HepG2 (cell line): ENCODE results near the gene SSC4D. TPM values are rescaled to one million over a fixed set of nuclear protein-coding genes. Genes with fewer than 3 reads are reported as not detected.
A peak's percentile ranks its signal among the peaks of the same experiment; 100 is the strongest.

ENCODE experiments used
- ATAC-seq: fragments of 200-7000 bp; cut with Tn5 transposase; 3 replicates; pipeline ENCODE4 v1.9.1; 2020; ENCODE audit warnings: mild to moderate bottlenecking, moderate library complexity
- BruUV-seq: library from RNA; stranded (reverse); fragments of 400-500 nt; replicated peaks from 2 replicates; lab custom pipeline; 2021; lab: Mats Ljungman, UMichigan
- CTCF ChIA-PET: fragments of 300-600 bp; formaldehyde crosslinking; extraction: SDS; loops from one replicate; lab custom pipeline; 2021; ENCODE audit warnings: low total read pairs, inconsistent platforms, low intra/inter-chr PET ratio; lab: Yijun Ruan, JAX
- POLR2A ChIA-PET: fragments of 350-600 bp; sonication (Branson Sonifier 250); formaldehyde crosslinking; loops from one replicate; lab custom pipeline; 2020; ENCODE audit warnings: antibody characterized with exemption, inconsistent platforms; lab: Yijun Ruan, JAX
- DNase-seq: peaks from one replicate; pipeline ENCODE4 v3.0.0-alpha.2; 2015; ENCODE audit warnings: low spot score
- FAIRE-seq: peaks from 3 replicates; lab custom pipeline; 2011; peaks lifted over from hg19 to GRCh38; lab: Jason Lieb, UNC
- H2AFZ ChIP-seq: one replicate; pipeline ENCODE4 v1.6.1; 2011; ENCODE audit warnings: low read length, inconsistent platforms
- H3K27ac ChIP-seq: fragments of 300-600 bp; 3 replicates; pipeline ENCODE4 v1.8.0; 2011; ENCODE audit warnings: mixed run types, mild to moderate bottlenecking, mixed read lengths, low read length, inconsistent platforms; ENCODE audit not compliant: insufficient read depth; ENCODE audit errors: extremely low read length
- H3K27me3 ChIP-seq, 2 experiments: fragments of 200-600 bp in 1 of 2; 2 replicates in 1 of 2; 3 replicates in 1 of 2; pipeline versions ENCODE4 v1.6.0 to v1.8.0; 2011; ENCODE audit warnings: low read length in 2 of 2, mild to moderate bottlenecking in 2 of 2, moderate library complexity in 2 of 2, inconsistent platforms in 1 of 2; ENCODE audit not compliant: insufficient read depth in 2 of 2, control insufficient read depth in 1 of 2
- H3K36me3 ChIP-seq, 2 experiments: fragments of 200-600 bp in 1 of 2; replicated peaks in 1 of 2; 2 replicates in 1 of 2; 3 replicates in 1 of 2; pipeline versions ENCODE4 v1.5.1 to v1.8.0; 2011; ENCODE audit warnings: low read length in 2 of 2, inconsistent platforms in 1 of 2; ENCODE audit not compliant: insufficient read depth in 2 of 2, control insufficient read depth in 1 of 2
- H3K4me1 ChIP-seq: 2 replicates; pipeline ENCODE4 v1.5.1; 2012; ENCODE audit warnings: low read length, inconsistent platforms; ENCODE audit not compliant: insufficient read depth
- H3K4me2 ChIP-seq: 2 replicates; pipeline ENCODE4 v1.6.0; 2011; ENCODE audit warnings: low read depth, low read length, inconsistent platforms
- H3K4me3 ChIP-seq, 3 experiments: fragments of 200-600 bp in 1 of 3; sonication (generic), shearing (Covaris generic) in 1 of 3; replicated peaks in 1 of 3; 2 replicates each; pipeline ENCODE4 v1.5.1; 2011 to 2016; ENCODE audit warnings: low read length in 3 of 3, inconsistent platforms in 2 of 3, low read depth in 2 of 3, mild to moderate bottlenecking in 2 of 3, control low read depth in 1 of 3, mixed read lengths in 1 of 3; ENCODE audit not compliant: insufficient read depth in 1 of 3
- H3K79me2 ChIP-seq: one replicate; pipeline ENCODE4 v1.6.1; 2011; ENCODE audit warnings: low read length, inconsistent platforms; ENCODE audit not compliant: insufficient read depth
- H3K9ac ChIP-seq: 2 replicates; pipeline ENCODE4 v1.6.0; 2011; ENCODE audit warnings: mild to moderate bottlenecking, low read depth, low read length, inconsistent platforms; ENCODE audit not compliant: insufficient read depth
- H3K9me3 ChIP-seq: 2 replicates; pipeline ENCODE4 v1.5.1; 2012; ENCODE audit warnings: mild to moderate bottlenecking, low read length
- H4K20me1 ChIP-seq: 2 replicates; pipeline ENCODE4 v1.6.0; 2011; ENCODE audit warnings: inconsistent platforms, mild to moderate bottlenecking, low read length, moderate library complexity; ENCODE audit not compliant: insufficient read depth
- AKAP8 ChIP-seq: sonication (generic); formaldehyde crosslinking; IDR thresholded peaks from 2 replicates; pipeline ENCODE4 v1.5.1; 2020; ENCODE audit warnings: mild to moderate bottlenecking, missing genetic modification reagents
- CAMTA2 ChIP-seq: sonication (generic); formaldehyde crosslinking; IDR thresholded peaks from 2 replicates; pipeline ENCODE4 v1.4.0; 2020; ENCODE audit warnings: mild to moderate bottlenecking, missing genetic modification reagents, borderline replicate concordance
- FOSL2 ChIP-seq: sonication (generic); formaldehyde crosslinking; IDR thresholded peaks from 2 replicates; pipeline ENCODE4 v1.4.0; 2020; ENCODE audit warnings: missing genetic modification reagents
- GABPA ChIP-seq, 2 experiments: IDR thresholded peaks; 2 replicates each; pipeline ENCODE4 v1.6.1; 2011 to 2016; ENCODE audit warnings: low read depth in 2 of 2, low read length in 1 of 2, missing biosample characterization in 1 of 2, missing genetic modification characterization in 1 of 2
- GMEB1 ChIP-seq: sonication (generic); formaldehyde crosslinking; IDR thresholded peaks from 2 replicates; pipeline ENCODE4 v1.5.1; 2020; ENCODE audit warnings: missing genetic modification reagents, mild to moderate bottlenecking, borderline replicate concordance
- MAFF ChIP-seq: IDR thresholded peaks from 2 replicates; pipeline ENCODE4 v1.6.1; 2011; ENCODE audit warnings: low read depth, low read length, improper control_type of control experiment
- MAFK ChIP-seq, 2 experiments: IDR thresholded peaks in 1 of 2; conservative IDR thresholded peaks in 1 of 2; 2 replicates each; pipeline ENCODE4 v1.6.1; 2011; ENCODE audit warnings: improper control_type of control experiment in 2 of 2, low read length in 2 of 2
- MAZ ChIP-seq, 2 experiments: sonication (generic) in 1 of 2; formaldehyde crosslinking in 1 of 2; IDR thresholded peaks; 2 replicates each; pipeline versions ENCODE4 v1.5.0 to v1.6.1; 2012 to 2020; ENCODE audit warnings: low read depth in 2 of 2, mild to moderate bottlenecking in 2 of 2, borderline replicate concordance in 1 of 2, improper control_type of control experiment in 1 of 2, low read length in 1 of 2, missing genetic modification reagents in 1 of 2, moderate library complexity in 1 of 2
- MLLT10 ChIP-seq: sonication (generic); formaldehyde crosslinking; IDR thresholded peaks from 2 replicates; pipeline ENCODE4 v1.4.0; 2020; ENCODE audit warnings: missing genetic modification reagents
- ZNF687 ChIP-seq: sonication (generic); formaldehyde crosslinking; IDR thresholded peaks from 2 replicates; pipeline ENCODE4 v1.5.1; 2020; ENCODE audit warnings: mild to moderate bottlenecking, missing genetic modification reagents, moderate library complexity
- ZNF784 ChIP-seq: sonication (generic); formaldehyde crosslinking; IDR thresholded peaks from 2 replicates; pipeline ENCODE4 v1.5.1; 2020; ENCODE audit warnings: missing genetic modification reagents, mild to moderate bottlenecking, borderline replicate concordance
- WGBS: methylation state at CpG from one replicate; pipeline ENCODE4 v1.1.6; 2017; ENCODE audit warnings: low lambda C conversion rate; 5-methylcytosine and 5-hydroxymethylcytosine counted together
- in situ Hi-C: cut with HindIII; loops from 2 replicates; pipeline ENCODE4 v1.10.0; 2017; ENCODE audit warnings: low pct_unique_long_range_greater_than_20kb; ENCODE audit not compliant: extremely low pct_ligation_motif_present
- intact Hi-C: fragments of 100-400 bp; cut with micrococcal nuclease; formaldehyde crosslinking; loops from one replicate; pipeline ENCODE4 v1.10.0; 2022; ENCODE audit not compliant: unreplicated experiment
- polyA plus RNA-seq, 8 experiments: library from polyadenylated mRNA; depleted of rRNA in 3 of 8; stranded (reverse) in 7 of 8; unstranded in 1 of 8; fragments of >200 nt; fragmentation: Illumina TruSeq in 4 of 8; extraction: Trizol in 4 of 8; gene quantifications; 2 replicates each; pipeline versions ENCODE4 v1.2.1 to v1.2.3, GENCODE V29; 2011 to 2016; ENCODE audit warnings: low read depth in 4 of 8, missing spikeins in 1 of 8, mixed read lengths in 1 of 8; ENCODE audit not compliant: insufficient read depth in 1 of 8
- total RNA-seq, 5 experiments: library from RNA; depleted of rRNA; stranded (reverse); fragments of >200 nt; fragmentation: Illumina TruSeq; extraction: Trizol; gene quantifications; 2 replicates each; pipeline ENCODE4 v1.2.3, GENCODE V29; 2016; ENCODE audit warnings: low read depth in 1 of 5
- TF ChIP-seq, protein P1 (sequence below): sonication (generic); formaldehyde crosslinking; IDR thresholded peaks from 2 replicates; pipeline ENCODE4 v1.4.0; 2020; ENCODE audit warnings: low read depth, mild to moderate bottlenecking, missing genetic modification reagents

Gene SSC4D
- total and polyA plus RNA-seq, 2 of the 13 experiments (the other 11 are each of a cell fraction or from before 2014, with no cell fraction given) = 33.3 to 63.8 TPM

- Histone ChIP-seq H4K20me1 (no peaks in the 10 kb centered on the region), H3K27ac (no peak overlapping the region), H3K9ac (no peak overlapping the region), H3K4me1 (peaks cover 26% of the 10 kb centered on the region), H2AFZ (no peak overlapping the region), H3K79me2 (no peaks in the 10 kb centered on the region), H3K36me3 (no peaks in the 10 kb centered on the region), H3K4me2 (peak overlapping the region; percentile 48), H3K27me3 (0 out of 5 replicates have a peak, but pooled peaks cover 0 to 4% of the 10 kb centered on the region in 2 experiments), H3K9me3 (no peaks in the 10 kb centered on the region), H3K4me3 (no peak overlapping the region)
- ChIA-PET POLR2A (interaction anchor here (1.0 kb wide), 1 partner anchor 10 kb away, joined by 3 read pairs; the partner anchor contains the start of gene YWHAG), CTCF (no interaction called here)
- no peak for DNase-seq
- FAIRE-seq = no peak
- no TSS peak for BruUV-seq
- intact Hi-C loops (no loop called here), in situ Hi-C loops (no loop called here)
- ATAC-seq = peak; percentile 55
- WGBS = 20% methylated on average over 6 of the region's 6 CpGs
- no peak for TF ChIP-seq CAMTA2 (CRISPR knock-in tag)
- TF ChIP-seq MLLT10 (CRISPR knock-in tag) = no peak
- no peak for TF ChIP-seq GMEB1 (CRISPR knock-in tag)
- peak; percentile 68 for TF ChIP-seq MAFF
- TF ChIP-seq ZNF784 (CRISPR knock-in tag) = no peak
- TF ChIP-seq MAFK (conservative IDR thresholded peaks at IDR 0.05 in 1 of 2, IDR thresholded peaks at IDR 0.05 in 1 of 2; ENCODE audit: low read length in 2 of 2) = peak; percentile 60 to 68; a peak in 3 of 4 replicates
- no peak for TF ChIP-seq GABPA (IDR thresholded peaks at IDR 0.05; ENCODE audit: low read depth, low read length)
- TF ChIP-seq GABPA (CRISPR knock-in tag; IDR thresholded peaks at IDR 0.05; ENCODE audit: low read depth) = no peak
- TF ChIP-seq FOSL2 = 0 out of 2 replicates have a peak, but pooled peaks have one; percentile 8
- TF ChIP-seq, protein P1, sequence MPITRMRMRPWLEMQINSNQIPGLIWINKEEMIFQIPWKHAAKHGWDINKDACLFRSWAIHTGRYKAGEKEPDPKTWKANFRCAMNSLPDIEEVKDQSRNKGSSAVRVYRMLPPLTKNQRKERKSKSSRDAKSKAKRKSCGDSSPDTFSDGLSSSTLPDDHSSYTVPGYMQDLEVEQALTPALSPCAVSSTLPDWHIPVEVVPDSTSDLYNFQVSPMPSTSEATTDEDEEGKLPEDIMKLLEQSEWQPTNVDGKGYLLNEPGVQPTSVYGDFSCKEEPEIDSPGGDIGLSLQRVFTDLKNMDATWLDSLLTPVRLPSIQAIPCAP (CRISPR knock-in tag) = no peak
- TF ChIP-seq MAZ (IDR thresholded peaks at IDR 0.05; ENCODE audit: borderline replicate concordance, low read depth, low read length) = no peak
- TF ChIP-seq MAZ (CRISPR knock-in tag; IDR thresholded peaks at IDR 0.05; ENCODE audit: low read depth) = no peak
- TF ChIP-seq ZNF687 (CRISPR knock-in tag) = 0 out of 2 replicates have a peak, but pooled peaks have one; percentile 18
- no peak for TF ChIP-seq AKAP8 (CRISPR knock-in tag)
These were observed 40.5 kb downstream of the SSC4D start for GRCh38 chr7:76369018-76369417.
